ELR (cell line): Measurements from ENCODE around the gene WDR7.

Experiments used
- DNase-seq: peaks from one replicate; pipeline ENCODE4 v3.0.0-alpha.2; 2015; ENCODE audit warnings: low read depth

The WDR7 gene

DNA sequence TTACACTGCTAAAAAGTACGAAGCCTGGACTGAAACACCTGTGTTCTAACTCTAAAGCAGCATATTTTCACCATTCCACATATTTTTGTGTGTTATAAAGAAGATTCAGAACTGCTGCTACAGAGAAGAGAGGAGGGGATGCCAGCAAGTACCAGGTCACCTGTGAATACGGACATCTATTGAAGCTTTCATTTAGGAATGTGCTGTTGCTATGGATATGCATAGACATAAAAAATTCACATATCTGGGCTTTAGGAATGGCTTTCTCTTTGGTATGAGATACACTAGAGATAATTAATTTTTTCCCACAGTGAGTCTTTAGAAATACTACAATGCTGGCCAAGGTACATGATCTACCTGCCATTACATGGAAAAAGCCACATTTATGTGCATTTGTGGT lies 238.5 kb downstream of the WDR7 start:
- no peak for DNase-seq

DNA sequence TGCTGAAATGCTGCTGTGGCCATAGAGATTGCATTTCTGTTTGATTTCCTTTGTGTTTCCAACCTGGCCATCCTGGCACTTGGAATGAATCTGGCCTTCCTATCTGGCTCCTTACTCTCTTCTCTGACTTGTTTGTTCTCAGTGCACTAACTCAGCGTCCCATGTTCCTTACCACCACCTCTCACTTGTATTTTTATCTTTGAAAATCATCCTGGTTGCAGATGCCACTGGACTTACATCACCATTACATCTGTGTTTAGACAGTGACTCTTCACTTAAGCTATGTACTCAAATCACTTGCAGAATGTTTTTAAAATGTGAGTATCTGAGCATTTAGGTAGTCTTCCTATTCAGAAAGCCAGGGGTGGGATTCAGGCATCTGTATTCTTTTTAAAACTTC lies 239.5 kb downstream of the WDR7 start:
- peak; percentile 87 for DNase-seq

DNA sequence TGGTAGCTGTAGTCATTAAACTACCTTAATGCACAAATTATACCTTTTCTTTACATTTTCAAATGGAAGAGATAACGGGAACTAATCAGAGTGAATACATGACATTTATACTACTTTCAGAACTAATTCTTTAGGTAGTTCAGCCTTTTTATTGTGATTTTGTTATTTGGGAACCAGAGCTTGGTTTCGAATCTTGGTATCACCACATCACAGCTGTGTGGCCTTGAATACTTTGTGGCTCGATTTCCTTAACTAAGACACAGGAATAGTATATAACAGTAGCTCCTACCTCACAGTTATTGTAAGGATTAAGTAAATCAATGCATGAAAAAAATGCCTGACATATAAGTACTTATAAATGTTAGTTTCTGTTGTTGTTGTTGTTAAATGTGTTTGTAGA lies 240.0 kb downstream of the WDR7 start:
- DNase-seq, result peak; percentile 4

DNA sequence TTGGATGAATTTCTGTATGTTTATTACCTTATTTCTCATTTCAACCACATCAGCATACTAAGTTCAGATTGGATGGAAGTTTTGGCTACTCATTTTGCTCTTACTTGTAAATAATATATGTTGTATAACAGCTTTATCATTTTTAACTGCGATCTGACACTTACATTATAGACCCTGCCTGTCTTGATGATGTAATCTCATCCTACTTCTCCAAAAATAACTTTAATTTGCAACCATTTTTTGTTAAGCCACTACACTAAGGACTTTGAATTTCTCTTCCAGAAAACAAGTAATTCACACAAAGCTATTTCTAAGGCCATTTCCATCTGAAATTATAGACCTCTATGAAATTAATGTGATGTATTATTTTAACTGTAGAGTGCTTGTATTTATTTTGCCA lies 240.7 kb downstream of the WDR7 start:
- DNase-seq, result no peak

DNA sequence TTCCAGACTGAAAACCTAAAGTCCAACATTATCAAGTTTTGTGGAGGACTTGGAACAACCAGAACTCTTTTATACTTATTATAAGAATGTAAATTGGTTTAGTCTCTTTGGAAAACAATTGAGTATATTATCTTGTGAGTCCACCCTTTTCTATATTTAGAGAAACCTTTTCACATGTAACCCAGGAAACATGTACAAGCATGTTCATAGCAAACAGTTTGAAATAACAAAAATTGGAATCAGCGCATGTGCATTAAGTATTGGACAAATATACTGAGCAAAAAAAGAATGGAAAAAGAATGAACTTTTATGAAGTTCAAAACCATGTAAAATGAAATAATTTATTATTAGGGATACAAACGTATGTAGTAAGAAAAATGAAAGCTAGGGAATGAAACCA lies 246.0 kb downstream of the WDR7 start:
- no peak for DNase-seq

DNA sequence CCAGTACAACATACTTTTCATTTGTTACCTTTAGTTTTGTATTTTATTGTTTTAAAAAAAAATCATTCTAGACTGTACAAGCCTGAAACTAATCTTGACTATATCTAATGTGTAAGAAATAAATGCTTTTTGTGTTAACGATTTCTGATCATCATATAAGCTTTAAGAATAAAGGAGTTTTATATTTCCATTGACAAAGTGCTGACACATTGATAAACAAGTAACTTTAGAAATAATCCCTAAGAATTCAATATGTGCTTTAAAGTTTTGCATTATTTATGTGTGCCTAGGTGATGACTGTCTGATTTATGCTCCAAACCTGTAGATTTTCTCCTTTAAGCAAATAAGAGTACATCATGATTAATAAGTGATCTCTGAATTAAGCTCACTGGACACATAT lies 248.5 kb downstream of the WDR7 start:
- no peak for DNase-seq

DNA sequence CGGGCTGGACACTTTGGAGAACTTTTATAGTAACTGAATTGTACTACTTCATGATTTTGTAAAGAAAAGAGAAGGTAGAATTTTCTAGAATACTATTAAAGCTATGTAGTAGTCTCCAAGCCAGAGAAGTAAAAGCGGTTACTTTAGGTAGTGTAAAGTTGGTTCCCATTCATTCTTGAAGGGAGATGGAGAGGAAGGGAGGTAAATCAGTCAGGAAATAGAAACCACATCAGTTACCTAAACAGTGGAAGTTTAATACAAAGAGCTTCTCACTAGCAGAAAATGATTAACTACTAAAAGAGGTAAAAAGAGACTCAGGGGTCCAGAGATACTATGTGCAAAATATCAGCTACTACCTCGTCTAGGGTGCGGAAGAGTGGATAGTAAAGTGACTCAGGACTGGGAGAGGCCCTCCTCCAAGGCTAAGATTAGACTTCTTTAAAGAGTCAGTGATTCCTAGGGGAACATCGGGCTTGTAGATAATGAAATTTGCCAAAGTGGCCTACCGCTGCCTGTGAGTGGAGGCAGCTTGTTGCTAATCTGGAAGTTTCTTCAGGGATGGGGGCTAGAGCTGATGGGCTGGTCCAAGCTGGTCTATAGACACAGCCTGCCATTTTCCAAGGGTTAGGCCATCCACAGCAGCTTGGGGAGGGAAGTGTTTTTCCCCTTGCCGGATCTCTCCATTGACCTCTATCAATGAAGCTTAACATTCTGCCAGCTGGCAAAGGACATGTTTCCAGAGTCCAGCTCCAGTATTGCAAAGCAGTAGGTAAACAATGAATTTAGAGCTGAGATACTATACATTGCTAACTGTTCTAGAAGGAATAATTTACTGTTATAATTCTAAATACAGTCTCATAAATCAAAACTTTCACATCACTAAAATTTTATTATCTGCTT lies 249.3 kb downstream of the WDR7 start:
- no peak for DNase-seq

DNA sequence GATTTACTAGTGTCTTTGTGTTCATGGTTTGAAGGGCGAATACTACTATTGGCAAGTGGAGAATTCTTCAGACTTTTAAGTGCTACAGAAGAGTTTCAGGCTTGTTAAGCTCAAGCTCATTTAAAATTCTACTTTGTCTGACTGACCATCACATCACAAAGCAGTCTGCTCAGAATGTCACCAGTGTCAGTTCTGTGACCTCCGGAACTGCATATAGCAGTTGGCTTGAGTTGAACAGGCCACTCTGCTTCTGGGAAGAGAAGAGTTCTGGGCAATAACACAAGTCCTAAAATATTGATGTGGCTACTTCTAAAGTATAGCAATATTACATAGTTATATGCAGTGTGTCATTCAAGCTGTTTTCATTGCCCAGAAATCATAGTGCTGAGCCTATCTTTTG lies 250.8 kb downstream of the WDR7 start:
- DNase-seq, result no peak

DNA sequence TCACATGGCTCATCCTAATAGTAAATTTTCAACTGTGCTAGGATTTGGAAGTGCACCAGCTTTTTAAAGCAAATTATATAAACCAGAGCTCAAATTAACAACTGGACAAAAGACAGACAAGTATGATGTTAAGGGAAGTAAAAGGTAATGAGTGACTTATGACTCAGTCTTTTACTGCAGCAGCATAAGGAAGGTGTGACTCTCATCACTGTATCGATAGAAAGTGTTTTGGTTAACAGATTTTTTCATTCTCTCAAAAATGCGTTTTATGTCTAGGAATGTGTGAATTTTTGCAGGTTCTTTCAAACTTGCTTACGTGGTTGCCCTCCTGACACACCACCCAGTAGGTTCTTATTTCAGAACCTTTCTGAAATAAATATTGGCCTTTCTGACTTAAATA lies 251.5 kb downstream of the WDR7 start:
- DNase-seq, result no peak

DNA sequence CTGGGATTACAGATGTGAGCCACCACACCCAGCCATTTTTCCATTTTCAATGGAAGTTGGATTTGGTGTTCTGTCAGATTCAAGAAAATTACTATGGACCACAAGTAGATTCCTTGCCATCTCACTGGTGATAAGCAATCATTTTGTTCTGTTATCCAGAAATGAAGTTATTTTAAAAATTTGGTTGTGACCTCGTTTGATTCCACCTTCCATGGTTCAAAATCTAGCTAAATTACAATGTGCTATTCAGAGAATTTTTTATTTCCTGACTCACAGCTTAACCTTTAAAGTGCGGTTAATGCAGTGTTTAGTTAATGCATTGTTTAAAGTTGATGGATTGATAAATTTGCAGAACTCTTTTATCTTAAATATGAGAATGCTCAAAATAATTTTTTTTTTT lies 252.5 kb downstream of the WDR7 start:
- peak; percentile 10 for DNase-seq

DNA sequence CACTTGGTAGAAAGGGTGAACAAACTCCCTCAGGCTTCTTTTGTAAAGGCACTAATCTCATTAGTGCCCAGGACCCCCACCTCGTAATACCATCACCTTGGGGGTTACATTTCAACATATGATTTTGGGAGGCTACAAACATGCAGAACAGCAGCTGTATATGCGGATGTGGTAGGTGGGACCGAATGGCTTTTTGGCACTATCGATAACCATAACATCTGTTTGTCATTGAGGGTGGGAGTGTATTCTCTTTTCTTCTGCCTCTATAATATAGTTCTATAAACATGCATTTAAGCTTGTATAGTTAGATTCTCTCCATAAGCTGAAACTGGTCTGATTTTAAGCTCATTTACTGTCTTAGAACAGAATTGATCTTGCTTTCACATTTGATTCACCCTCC lies 256.6 kb downstream of the WDR7 start:
- no peak for DNase-seq

DNA sequence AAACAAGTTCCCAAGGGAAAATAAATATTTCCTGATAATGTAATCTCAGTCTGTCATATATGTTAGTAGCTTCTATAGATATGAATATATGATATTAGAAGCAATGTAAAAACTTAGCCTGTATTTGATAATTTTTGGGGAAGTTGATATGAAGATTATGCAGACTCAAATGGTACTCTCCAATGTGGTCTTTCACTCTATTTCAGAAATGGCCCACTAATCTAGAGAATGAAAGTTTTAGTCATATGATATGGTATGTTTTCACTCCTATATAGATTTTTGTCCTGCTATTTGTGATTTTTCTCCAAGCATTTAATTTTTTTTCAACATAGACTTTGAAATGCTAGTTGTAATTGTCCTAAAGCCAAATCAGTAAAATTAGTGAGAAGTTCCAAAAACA lies 259.1 kb downstream of the WDR7 start:
- DNase-seq, result no peak

DNA sequence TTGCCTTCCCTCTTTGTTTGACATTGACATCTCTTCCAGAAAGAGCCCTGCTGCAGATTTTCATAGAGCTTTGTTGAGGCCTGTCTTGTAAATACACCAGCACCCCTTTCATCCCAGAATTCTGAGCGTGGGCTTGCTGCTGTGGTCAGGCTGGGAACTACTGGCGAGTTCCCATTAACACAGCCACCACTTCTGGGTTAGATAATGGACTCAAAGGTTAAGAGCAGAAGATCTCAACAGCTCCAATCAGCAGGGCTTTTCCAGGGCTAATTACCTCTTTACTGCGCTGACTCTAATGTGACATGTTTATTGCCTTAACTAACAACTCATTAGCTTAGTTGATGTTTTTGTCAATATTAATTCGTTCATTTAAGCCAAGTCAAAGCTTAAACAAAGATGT lies 259.8 kb downstream of the WDR7 start:
- no peak for DNase-seq

DNA sequence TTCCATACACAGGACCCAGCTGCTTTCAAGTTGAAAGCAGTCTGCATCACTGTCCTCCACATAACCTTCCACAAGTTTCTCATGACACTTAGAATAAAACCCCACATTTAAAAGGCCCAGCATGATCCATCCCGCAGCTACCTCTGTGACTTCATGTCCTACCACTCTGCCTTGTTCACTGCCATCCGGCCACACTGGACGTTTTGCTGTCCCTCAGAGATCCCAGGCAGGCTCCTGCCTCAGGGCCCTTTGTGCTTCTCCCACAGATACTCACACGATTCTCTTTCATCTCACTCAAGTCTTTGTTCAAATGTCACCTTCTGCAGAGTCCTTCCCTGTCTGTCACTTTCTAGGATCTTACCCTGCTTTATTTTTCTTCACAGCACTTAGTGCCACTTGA lies 262.8 kb downstream of the WDR7 start:
- DNase-seq, result no peak

DNA sequence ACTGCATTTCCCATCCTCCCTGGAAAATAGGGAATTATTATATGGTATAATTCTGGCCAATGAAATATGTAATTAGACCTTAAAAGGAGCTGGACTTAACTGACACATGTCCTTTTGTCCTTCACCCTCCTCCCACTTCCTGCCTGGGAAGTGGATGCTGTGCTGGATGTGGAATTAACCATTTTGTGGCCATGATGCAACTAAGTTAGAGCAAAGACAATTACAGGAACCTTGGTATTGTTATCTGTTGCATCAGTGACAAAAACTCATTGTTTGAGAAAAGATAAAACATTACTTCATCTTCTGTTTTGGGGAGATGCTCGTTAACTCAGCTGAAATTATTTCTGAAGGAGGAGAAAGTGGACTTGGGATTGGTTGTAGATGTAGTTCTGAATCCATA lies 268.0 kb downstream of the WDR7 start:
- no peak for DNase-seq

DNA sequence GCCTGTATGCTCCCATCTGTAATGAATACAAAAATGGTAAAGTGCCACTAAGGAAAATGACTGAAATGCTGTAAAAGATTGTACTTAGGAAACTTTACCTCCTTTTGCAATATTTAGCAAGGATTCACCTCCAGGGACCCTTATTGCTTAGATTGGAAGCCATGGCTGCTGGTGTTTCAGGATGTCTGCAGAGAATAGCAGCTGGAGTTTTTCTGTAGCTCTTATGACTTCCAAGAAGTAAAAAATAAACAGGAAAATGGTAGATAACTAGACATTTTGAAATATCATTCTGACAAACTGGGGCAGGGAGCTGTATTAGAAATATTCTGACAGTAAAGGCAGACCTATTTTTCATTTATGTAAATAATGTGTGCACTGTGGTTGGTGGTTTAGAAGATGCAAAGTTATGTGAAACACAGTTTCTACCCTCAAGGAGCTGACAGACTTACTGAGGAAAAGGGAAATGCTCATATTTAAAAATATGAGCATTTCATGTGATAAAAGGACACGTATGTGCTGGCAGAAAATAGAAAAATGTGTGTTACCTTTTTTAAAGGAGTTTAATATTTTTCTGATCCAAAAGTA lies 270.8 kb downstream of the WDR7 start:
- no peak for DNase-seq

DNA sequence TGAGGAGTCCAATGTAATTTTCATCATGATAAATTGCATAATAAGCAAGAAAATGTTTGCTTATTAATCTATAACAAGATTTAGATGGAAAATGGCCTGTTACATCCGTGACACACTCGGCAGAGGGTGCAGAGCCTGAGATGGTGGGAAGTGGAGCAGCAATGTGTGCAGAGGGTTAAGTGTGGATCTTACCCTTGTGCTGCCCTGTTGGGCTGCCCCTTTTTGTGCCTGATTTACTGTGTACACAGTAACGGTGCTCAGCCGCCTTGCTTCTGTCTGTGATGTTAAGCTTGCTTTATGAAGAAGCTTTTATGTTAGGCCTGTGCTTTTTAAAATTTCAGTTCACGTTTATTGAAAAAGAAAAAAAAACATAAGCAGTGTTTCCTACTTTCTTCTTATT lies 275.6 kb downstream of the WDR7 start:
- DNase-seq, result no peak

DNA sequence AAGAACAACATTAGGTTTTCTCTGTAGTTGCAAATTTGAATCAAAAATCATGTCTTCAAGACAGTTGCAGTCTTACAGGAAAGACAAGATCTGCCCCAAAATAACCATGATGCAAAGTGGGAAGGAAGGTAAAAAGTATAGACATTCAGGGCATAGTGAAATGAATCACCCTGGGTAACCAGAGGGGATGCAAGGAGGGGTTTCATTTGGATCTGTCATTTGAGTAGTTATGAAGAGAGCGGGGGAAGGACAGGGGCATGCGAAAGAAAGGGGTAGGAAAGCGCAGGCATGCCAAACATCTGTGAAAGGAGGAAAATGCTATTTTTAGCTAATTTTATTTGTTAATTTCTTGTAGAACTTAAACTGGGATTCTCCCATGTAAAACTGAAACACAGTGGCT lies 276.6 kb downstream of the WDR7 start:
- DNase-seq, result no peak

DNA sequence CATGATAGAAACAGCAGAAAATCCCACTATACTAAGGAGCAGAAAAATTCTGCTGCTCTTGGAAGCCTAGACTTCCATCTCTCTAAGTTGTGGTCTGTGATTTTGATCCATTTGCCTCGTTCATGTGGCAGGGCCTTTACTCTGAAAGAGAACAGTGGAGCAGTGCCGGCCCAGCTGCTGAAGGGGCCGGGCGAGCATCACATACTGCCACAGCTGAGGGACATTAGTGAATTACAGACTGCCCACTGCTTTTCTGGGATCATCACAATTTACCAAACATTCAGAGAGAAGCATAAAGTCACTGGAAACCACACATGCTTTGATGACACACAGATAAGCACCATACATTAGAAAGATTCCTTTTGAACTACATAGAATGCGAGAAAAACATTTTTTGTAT lies 278.7 kb downstream of the WDR7 start:
- no peak for DNase-seq

DNA sequence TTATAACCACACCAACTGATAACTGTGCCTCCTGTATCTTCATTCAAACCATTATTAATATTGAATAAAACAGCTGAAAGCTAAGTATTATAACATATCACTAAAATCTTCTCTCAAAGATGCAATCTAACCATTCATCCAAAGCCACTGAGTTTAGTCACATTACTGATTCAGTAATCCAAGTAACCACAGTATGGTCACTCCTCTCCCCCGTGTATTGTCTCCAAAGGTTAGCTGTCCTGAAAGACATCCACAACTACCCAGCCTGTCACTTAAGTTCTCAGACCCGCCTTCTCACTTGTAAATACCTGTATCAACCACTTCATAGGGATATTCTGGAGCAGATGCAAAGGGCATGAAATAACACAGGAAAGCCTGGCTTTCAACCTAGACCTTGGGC lies 282.3 kb downstream of the WDR7 start:
- DNase-seq, result no peak

DNA sequence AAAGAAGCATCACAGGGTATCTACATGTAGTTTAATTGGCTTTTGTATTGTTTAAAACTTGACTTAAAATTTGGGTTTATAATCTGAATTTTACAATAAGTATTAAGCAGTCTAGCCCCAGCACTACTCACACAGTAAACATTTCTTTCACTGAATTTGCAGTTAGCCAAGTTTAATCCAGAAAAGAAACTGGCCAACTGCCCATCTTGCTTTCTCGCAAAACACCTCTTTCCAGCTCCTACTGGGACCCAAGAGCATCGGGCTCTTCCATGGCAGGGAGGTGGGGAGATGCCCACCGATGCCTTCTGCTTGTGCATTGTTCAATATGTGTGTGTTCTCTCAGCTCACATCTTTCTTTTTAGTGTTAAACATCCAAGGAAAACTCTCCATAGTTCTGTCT lies 283.0 kb downstream of the WDR7 start:
- DNase-seq, result no peak

DNA sequence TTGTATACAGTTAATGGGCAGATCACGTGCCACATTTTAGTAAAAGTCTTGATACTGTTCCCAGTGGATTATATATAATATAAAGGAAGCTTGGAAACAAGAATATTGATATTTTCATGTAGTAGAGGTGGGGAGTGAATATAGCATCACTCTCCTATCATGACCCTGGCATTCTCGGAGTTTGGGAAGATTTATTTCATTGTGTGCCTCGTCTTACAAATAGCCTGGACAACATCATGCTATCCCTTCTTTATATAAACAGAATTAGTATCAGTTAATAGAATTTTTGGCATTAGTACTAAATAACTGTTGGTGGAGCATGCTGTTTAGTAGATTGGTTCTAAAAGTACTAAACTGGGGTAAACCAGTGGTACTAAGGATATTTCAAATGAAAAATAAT lies 283.7 kb downstream of the WDR7 start:
- no peak for DNase-seq

DNA sequence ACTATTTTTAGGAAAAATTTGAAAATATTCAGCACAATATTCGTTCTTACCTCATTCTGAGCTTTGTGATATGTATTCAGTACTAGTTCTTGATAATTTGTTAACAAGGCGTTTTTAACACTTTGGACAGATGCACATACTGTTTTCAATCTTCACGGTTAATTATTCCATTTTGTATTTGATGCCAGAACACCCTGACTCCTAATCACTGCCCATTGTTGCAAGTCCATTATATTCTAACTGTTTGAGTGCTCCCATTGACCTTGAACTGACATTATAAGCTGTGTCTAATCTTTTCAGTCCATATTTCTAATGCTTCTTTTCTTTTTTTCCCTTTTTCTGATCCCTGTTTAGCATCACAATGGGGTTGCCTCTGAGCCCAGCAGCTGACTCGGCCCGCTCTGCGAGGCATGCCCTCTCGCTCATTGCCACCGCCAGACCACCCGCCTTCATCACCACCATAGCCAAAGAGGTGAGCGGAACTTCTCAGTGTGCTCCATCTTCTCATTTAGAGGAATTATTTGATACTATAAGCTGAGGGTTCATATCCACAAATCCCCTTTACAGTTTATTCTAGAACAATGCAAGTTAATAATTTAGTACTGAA lies 284.4 kb downstream of the WDR7 start:
- no peak for DNase-seq

DNA sequence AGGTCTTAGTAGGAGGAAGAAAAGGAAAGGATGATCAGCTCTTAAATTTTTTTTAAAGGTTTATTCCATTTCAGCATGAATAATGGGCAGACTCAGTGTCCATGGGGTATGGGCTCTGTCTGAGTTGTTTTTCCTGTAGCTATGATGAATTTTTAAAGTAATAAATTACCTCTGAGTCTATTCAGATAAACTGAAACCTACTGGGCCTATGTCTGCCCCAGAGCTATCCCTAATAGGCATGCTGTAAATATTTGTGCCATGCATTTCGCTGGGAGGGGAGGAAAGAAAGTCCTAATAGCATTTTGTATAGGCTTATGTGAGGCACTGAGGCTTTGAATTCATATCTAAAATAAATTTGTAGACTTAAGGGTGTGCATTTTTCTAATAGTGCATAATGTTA lies 285.3 kb downstream of the WDR7 start:
- DNase-seq, result no peak
